Trophoblast cell (in vitro differentiated cells and primary cell): ENCODE results near the gene MUC5AC.

Experiments
- DNase-seq, 2 donors: peaks; one replicate each; pipeline ENCODE4 v3.0.0-alpha.2; 2016
- H2AFZ ChIP-seq: 2 replicates; pipeline ENCODE4 v1.6.1; 2013; ENCODE audit warnings: low read length, moderate library complexity, mild to moderate bottlenecking; ENCODE audit not compliant: insufficient read depth, poor library complexity
- H2AK5ac ChIP-seq: 2 replicates; pipeline ENCODE4 v1.6.1; 2013; ENCODE audit warnings: mild to moderate bottlenecking, low read length
- H2BK120ac ChIP-seq: 2 replicates; pipeline ENCODE4 v1.6.1; 2013; ENCODE audit warnings: low read length, mild to moderate bottlenecking, moderate library complexity; ENCODE audit not compliant: insufficient read depth, poor library complexity
- H2BK12ac ChIP-seq: 2 replicates; pipeline ENCODE4 v1.6.1; 2013; ENCODE audit warnings: mild to moderate bottlenecking, low read length, moderate library complexity
- H2BK5ac ChIP-seq: 2 replicates; pipeline ENCODE4 v1.6.1; 2013; ENCODE audit warnings: low read length, low read depth, moderate library complexity, mild to moderate bottlenecking; ENCODE audit not compliant: poor library complexity
- H3K14ac ChIP-seq: 2 replicates; pipeline ENCODE4 v1.6.1; 2013; ENCODE audit warnings: mild to moderate bottlenecking, low read length
- H3K18ac ChIP-seq: 2 replicates; pipeline ENCODE4 v1.6.1; 2013; ENCODE audit warnings: mild to moderate bottlenecking, low read length
- H3K23ac ChIP-seq: 2 replicates; pipeline ENCODE4 v1.6.1; 2013; ENCODE audit warnings: low read length
- H3K27ac ChIP-seq: 2 replicates; pipeline ENCODE4 v1.5.1; 2013; ENCODE audit warnings: low read depth, mild to moderate bottlenecking, inconsistent platforms, low read length, moderate library complexity
- H3K27me3 ChIP-seq: 2 replicates; pipeline ENCODE4 v1.6.1; 2013; ENCODE audit warnings: inconsistent platforms, mild to moderate bottlenecking, low read length, moderate library complexity; ENCODE audit not compliant: insufficient read depth
- H3K36me3 ChIP-seq, 2 experiments: 1 replicate in 1 of 2; 2 replicates in 1 of 2; pipeline ENCODE4 v1.6.1; 2013; ENCODE audit warnings: low read length in 2 of 2, mild to moderate bottlenecking in 2 of 2, moderate library complexity in 1 of 2; ENCODE audit not compliant: insufficient read depth in 2 of 2, control insufficient read depth in 1 of 2
- H3K4ac ChIP-seq: 2 replicates; pipeline ENCODE4 v1.6.1; 2013; ENCODE audit warnings: low read depth, mild to moderate bottlenecking, low read length, moderate library complexity
- H3K4me1 ChIP-seq, 2 experiments: 1 replicate in 1 of 2; 2 replicates in 1 of 2; pipeline ENCODE4 v1.6.1; 2013; ENCODE audit warnings: low read length in 2 of 2, mild to moderate bottlenecking in 2 of 2, moderate library complexity in 1 of 2; ENCODE audit not compliant: insufficient read depth in 2 of 2, control insufficient read depth in 1 of 2
- H3K4me2 ChIP-seq: 2 replicates; pipeline ENCODE4 v1.6.1; 2013; ENCODE audit warnings: inconsistent platforms, mild to moderate bottlenecking, low read length, moderate library complexity
- H3K4me3 ChIP-seq: 2 replicates; pipeline ENCODE4 v1.5.1; 2013; ENCODE audit warnings: mild to moderate bottlenecking, low read depth, low read length, inconsistent platforms
- H3K79me1 ChIP-seq: one replicate; pipeline ENCODE4 v1.6.1; 2013; ENCODE audit warnings: low read length
- H3K79me2 ChIP-seq: 2 replicates; pipeline ENCODE4 v1.6.1; 2013; ENCODE audit warnings: low read length, mild to moderate bottlenecking; ENCODE audit not compliant: control insufficient read depth, insufficient read depth, poor library complexity
- H3K9ac ChIP-seq: 2 replicates; pipeline ENCODE4 v1.6.1; 2013; ENCODE audit warnings: mild to moderate bottlenecking, low read length
- H3K9me3 ChIP-seq: 2 replicates; pipeline ENCODE4 v1.6.1; 2013; ENCODE audit warnings: low read depth, mild to moderate bottlenecking, control low read depth, inconsistent platforms, low read length; ENCODE audit not compliant: insufficient read depth
- H4K12ac ChIP-seq: 2 replicates; pipeline ENCODE4 v1.6.1; 2013; ENCODE audit warnings: low read depth, mild to moderate bottlenecking, low read length, moderate library complexity
- H4K8ac ChIP-seq: 2 replicates; pipeline ENCODE4 v1.6.1; 2013; ENCODE audit warnings: low read depth, mild to moderate bottlenecking, low read length, moderate library complexity
- H4K91ac ChIP-seq: one replicate; pipeline ENCODE4 v1.6.1; 2013; ENCODE audit warnings: low read depth, mild to moderate bottlenecking, low read length, moderate library complexity
- WGBS: extraction: QIAGEN DNeasy Blood & Tissue Kit; methylation state at CpG from one replicate; pipeline ENCODE4 v1.1.7; 2013; ENCODE audit warnings: missing lambda C conversion rate; ENCODE audit not compliant: insufficient read length, insufficient coverage; ENCODE audit errors: extremely low coverage; 5-methylcytosine and 5-hydroxymethylcytosine counted together

Gene MUC5AC

GRCh38 chr11:1118755-1119603, 38.8 kb upstream of the MUC5AC start:
- H3K36me3 ChIP-seq, result no peaks in the 10 kb centered on the region
- no peak overlapping the region for H2BK12ac ChIP-seq
- no peak overlapping the region for H4K8ac ChIP-seq
- no peak overlapping the region for H3K18ac ChIP-seq
- no peaks in the 10 kb centered on the region for H3K4me1 ChIP-seq
- no peak overlapping the region for H3K4me2 ChIP-seq
- H3K4ac ChIP-seq, result no peak overlapping the region
- no peak overlapping the region for H2BK5ac ChIP-seq
- no peak overlapping the region for H2AFZ ChIP-seq
- no peaks in the 10 kb centered on the region for H3K79me1 ChIP-seq
- H3K4me3 ChIP-seq, result no peak overlapping the region
- no peak overlapping the region for H2AK5ac ChIP-seq
- no peak overlapping the region for H3K14ac ChIP-seq
- no peak overlapping the region for H3K23ac ChIP-seq
- no peak overlapping the region for H4K12ac ChIP-seq
- H3K27me3 ChIP-seq, result no peaks in the 10 kb centered on the region
- no peak overlapping the region for H3K27ac ChIP-seq
- H3K9me3 ChIP-seq, result peaks cover 34% of the 10 kb centered on the region
- H3K79me2 ChIP-seq, result no peaks in the 10 kb centered on the region
- H3K9ac ChIP-seq, result no peak overlapping the region
- no peak overlapping the region for H2BK120ac ChIP-seq
- no CpG with 5 or more reads among the region's 22 CpGs for WGBS
- no peak for DNase-seq
- H4K91ac ChIP-seq, result no peak overlapping the region

GRCh38 chr11:1119604-1120146, 38.1 kb upstream of the MUC5AC start:
- H3K27ac ChIP-seq, result no peak overlapping the region
- H3K18ac ChIP-seq, result no peak overlapping the region
- WGBS, result no CpG with 5 or more reads among the region's 17 CpGs

GRCh38 chr11:1120532-1121330, 37.0 kb upstream of the MUC5AC start:
- Histone ChIP-seq H3K4me1 (no peaks in the 10 kb centered on the region), H2BK5ac (no peak overlapping the region), H4K8ac (no peak overlapping the region), H3K4me2 (no peak overlapping the region), H3K4me3 (no peak overlapping the region), H2AK5ac (no peak overlapping the region), H2AFZ (no peak overlapping the region), H3K27ac (no peak overlapping the region), H3K9ac (no peak overlapping the region), H3K14ac (no peak overlapping the region), H3K27me3 (no peaks in the 10 kb centered on the region), H2BK120ac (no peak overlapping the region), H3K36me3 (no peaks in the 10 kb centered on the region), H3K4ac (no peak overlapping the region), H2BK12ac (no peak overlapping the region), H4K91ac (no peak overlapping the region), H3K18ac (no peak overlapping the region), H3K9me3 (peaks cover 35% of the 10 kb centered on the region), H3K79me1 (no peaks in the 10 kb centered on the region), H4K12ac (no peak overlapping the region), H3K79me2 (no peaks in the 10 kb centered on the region), H3K23ac (no peak overlapping the region)
- WGBS, result no CpG with 5 or more reads among the region's 27 CpGs
- no peak for DNase-seq

More at GRCh38 chr11:1119604-1120146, 38.1 kb upstream of the MUC5AC start:
- Histone ChIP-seq H2AFZ (no peak overlapping the region), H3K36me3 (no peaks in the 10 kb centered on the region), H4K8ac (no peak overlapping the region), H3K4me3 (no peak overlapping the region), H2BK12ac (no peak overlapping the region), H2BK5ac (no peak overlapping the region), H3K27me3 (no peaks in the 10 kb centered on the region), H3K4me1 (no peaks in the 10 kb centered on the region), H3K4ac (no peak overlapping the region), H4K91ac (no peak overlapping the region), H3K79me2 (no peaks in the 10 kb centered on the region), H3K4me2 (no peak overlapping the region), H3K14ac (no peak overlapping the region), H3K9ac (no peak overlapping the region), H4K12ac (no peak overlapping the region), H3K9me3 (peaks cover 33% of the 10 kb centered on the region), H3K23ac (no peak overlapping the region), H3K79me1 (no peaks in the 10 kb centered on the region), H2BK120ac (no peak overlapping the region), H2AK5ac (no peak overlapping the region)
- no peak for DNase-seq

- Histone ChIP-seq H3K14ac (no peak overlapping the region), H2AK5ac (no peak overlapping the region), H2AFZ (no peak overlapping the region), H4K91ac (no peak overlapping the region), H3K9me3 (peaks cover 40% of the 10 kb centered on the region), H3K27ac (no peak overlapping the region), H3K9ac (no peak overlapping the region), H3K79me1 (no peaks in the 10 kb centered on the region), H3K18ac (no peak overlapping the region), H3K36me3 (no peaks in the 10 kb centered on the region), H2BK120ac (no peak overlapping the region), H3K27me3 (no peaks in the 10 kb centered on the region), H4K8ac (no peak overlapping the region), H2BK5ac (no peak overlapping the region), H3K23ac (no peak overlapping the region), H3K4me3 (no peak overlapping the region), H3K4ac (no peak overlapping the region), H2BK12ac (no peak overlapping the region), H4K12ac (no peak overlapping the region), H3K79me2 (no peaks in the 10 kb centered on the region), H3K4me2 (no peak overlapping the region), H3K4me1 (no peaks in the 10 kb centered on the region)
- DNase-seq, result no peak
- no CpG with 5 or more reads among the region's 19 CpGs for WGBS
Observed at GRCh38 chr11:1121331-1121812, 36.4 kb upstream of the MUC5AC start.
